ENCODE data around the gene TRABD.

The TRABD gene

DNA sequence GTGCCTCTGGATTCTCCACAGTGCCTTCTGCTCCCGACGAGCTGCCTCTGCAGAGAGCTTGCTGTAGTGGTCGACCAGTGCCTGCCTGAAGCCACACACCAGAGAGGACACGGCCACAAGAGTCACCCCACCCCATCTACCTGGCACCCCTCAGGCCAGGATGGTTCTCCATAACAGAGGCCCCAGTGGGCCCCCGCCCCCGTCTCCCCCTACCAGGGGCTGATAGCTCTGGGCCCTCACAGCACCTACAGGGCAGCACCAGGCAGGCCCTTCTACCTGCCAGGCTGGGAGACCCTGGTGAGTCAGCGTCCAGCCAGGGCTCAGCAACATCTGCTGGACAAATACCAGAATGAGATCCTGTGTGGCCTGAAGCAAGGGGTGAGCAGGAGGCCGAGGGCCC, 36.8 kb downstream of the TRABD start:
- Histone ChIP-seq H3K9me3 (ENCODE audit: control insufficient read depth, insufficient read depth, low read length) (no peaks in the 10 kb centered on the region), H3K27me3 (ENCODE audit: control insufficient read depth, insufficient read depth, low read length) (no peaks in the 10 kb centered on the region), H3K36me3 (ENCODE audit: control insufficient read depth, insufficient read depth, low read length) (peaks cover 56% of the 10 kb centered on the region), H3K4me1 (ENCODE audit: control insufficient read depth, insufficient read depth, low read length) (no peaks in the 10 kb centered on the region), H3K4me3 (ENCODE audit: low read depth, low read length) (no peak overlapping the region), H3K9ac (ENCODE audit: low read depth, low read length) (no peak overlapping the region)

DNA sequence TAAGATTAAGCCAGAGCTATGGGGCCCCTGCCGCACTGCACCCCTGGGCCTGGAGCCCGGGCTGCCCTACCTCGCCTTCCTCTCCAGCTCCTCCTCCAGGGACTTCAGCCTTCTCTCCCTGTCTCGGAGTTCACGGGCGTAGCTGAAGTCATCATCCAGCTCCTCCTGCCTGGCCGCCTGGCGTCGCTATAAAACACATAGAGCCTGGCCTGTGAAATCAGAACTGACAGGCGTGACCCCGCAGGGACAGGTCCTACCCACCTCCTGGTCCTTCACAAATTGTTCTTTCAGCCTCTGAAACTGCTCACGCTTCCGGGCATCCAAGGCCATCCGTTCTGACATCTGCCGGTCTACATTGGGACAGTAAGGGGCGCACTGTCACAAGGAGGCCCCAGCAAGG, 38.4 kb downstream of the TRABD start:
- Histone ChIP-seq H3K4me1 (ENCODE audit: control insufficient read depth, insufficient read depth, low read length) (no peaks in the 10 kb centered on the region), H3K36me3 (ENCODE audit: control insufficient read depth, insufficient read depth, low read length) (peaks cover 40% of the 10 kb centered on the region), H3K9me3 (ENCODE audit: control insufficient read depth, insufficient read depth, low read length) (no peaks in the 10 kb centered on the region), H3K4me3 (ENCODE audit: low read depth, low read length) (no peak overlapping the region), H3K27me3 (ENCODE audit: control insufficient read depth, insufficient read depth, low read length) (no peaks in the 10 kb centered on the region), H3K9ac (ENCODE audit: low read depth, low read length) (no peak overlapping the region)

DNA sequence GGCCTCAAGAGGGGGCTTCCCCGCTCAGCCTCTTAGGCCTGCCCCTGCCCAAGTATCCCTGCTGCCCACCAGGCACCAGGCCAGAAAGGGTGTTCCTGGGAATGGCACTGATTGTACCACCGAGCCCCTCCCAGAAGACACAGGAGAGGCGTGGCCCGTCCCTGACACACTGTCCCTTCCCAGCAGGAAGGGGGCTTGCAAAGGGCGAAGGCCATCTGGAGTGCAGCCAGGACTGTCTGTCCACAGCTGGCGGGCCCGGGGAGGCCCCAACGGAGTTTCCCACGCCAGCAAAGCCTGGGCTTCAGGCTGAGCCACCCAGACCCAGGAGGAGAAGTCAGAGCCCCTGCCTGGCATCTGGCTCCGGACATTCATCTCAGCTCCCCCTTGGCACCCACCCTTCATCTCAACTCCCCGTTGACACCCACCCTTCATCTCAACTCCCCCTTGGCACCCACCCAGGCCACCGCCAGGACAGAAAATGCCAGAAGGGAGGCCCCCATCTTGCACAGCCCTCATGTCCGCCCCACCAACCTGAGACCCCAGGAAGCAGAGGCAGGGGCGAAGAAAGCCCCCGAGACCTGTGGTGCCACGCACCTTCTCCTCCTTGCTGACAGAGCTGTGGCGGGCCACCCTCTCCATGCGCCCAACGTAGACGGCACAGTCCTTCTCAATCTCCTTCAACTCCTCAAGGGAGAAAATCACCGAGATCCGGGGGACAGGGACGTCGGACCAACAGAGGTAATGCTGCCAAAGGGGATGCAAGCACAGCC, 39.7 kb downstream of the TRABD start:
- Histone ChIP-seq H3K36me3 (ENCODE audit: control insufficient read depth, insufficient read depth, low read length) (peaks cover 39% of the 10 kb centered on the region), H3K4me3 (ENCODE audit: low read depth, low read length) (no peak overlapping the region), H3K27me3 (ENCODE audit: control insufficient read depth, insufficient read depth, low read length) (no peaks in the 10 kb centered on the region), H3K9ac (ENCODE audit: low read depth, low read length) (no peak overlapping the region), H3K9me3 (ENCODE audit: control insufficient read depth, insufficient read depth, low read length) (no peaks in the 10 kb centered on the region), H3K4me1 (ENCODE audit: control insufficient read depth, insufficient read depth, low read length) (no peaks in the 10 kb centered on the region)

DNA sequence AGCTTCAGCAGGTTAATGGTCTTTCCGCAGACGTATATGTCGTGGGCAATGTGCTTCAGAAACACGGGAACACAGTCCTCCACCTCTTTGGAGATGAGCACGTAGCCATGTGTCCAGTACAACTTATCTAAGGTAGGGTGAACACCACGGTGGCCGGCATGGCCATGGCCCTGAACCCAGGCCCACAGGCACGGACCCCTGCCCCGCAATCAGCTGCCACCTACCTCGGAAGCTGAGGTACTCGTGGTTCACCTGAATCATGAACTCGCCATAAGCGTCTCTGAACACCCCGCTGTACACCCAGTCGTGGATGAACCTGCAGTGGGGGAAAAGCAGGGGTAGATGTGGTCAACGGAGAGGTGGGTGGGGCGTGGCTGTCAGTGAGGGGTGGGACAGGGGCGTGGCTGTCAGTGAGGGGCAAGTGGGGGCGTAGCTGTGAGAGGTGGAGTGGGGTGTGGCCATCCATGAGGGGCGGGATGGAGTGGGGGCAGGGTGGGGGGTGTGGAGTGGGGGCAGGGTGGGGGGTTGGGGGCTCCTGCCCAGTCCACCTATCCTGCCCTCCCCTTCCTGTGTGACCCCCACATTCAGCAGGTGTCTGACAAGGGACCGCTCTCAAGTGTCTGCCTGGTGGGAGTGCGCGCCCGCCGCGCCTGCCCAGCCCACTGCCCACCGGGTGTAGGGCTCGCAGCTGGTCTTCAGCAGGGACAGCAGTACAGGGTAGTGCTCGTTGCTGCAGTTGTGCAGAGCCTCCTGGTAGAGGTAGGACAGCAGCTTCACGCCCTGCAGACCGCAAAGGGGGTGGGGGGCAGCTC, 40.6 kb downstream of the TRABD start:
- no peaks in the 10 kb centered on the region for H3K4me1 ChIP-seq (ENCODE audit: control insufficient read depth, insufficient read depth, low read length)

DNA sequence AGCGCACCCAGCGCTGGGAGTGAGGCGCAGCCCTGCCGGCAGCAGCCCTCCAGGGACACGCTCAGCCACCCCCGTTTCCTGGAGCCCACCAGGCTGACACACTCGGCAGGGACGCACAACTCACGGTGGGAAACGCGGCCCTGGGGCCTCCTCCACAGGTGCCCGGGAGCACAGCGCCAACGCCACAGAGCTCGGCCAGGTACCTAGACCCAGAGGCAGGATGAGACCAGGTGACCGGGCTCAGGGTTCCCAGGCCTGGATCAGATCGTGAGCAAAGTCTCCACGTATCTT, 41.1 kb downstream of the TRABD start:
- Histone ChIP-seq H3K36me3 (ENCODE audit: control insufficient read depth, insufficient read depth, low read length) (peaks cover 24% of the 10 kb centered on the region), H3K4me3 (ENCODE audit: low read depth, low read length) (no peak overlapping the region), H3K4me1 (ENCODE audit: control insufficient read depth, insufficient read depth, low read length) (no peaks in the 10 kb centered on the region), H3K9me3 (ENCODE audit: control insufficient read depth, insufficient read depth, low read length) (no peaks in the 10 kb centered on the region), H3K27me3 (ENCODE audit: control insufficient read depth, insufficient read depth, low read length) (no peaks in the 10 kb centered on the region), H3K9ac (ENCODE audit: low read depth, low read length) (no peak overlapping the region)

More for the DNA sequence above, 40.6 kb downstream of the TRABD start:
- Histone ChIP-seq H3K36me3 (ENCODE audit: control insufficient read depth, insufficient read depth, low read length) (peaks cover 30% of the 10 kb centered on the region), H3K9me3 (ENCODE audit: control insufficient read depth, insufficient read depth, low read length) (no peaks in the 10 kb centered on the region), H3K4me3 (ENCODE audit: low read depth, low read length) (no peak overlapping the region), H3K9ac (ENCODE audit: low read depth, low read length) (no peak overlapping the region), H3K27me3 (ENCODE audit: control insufficient read depth, insufficient read depth, low read length) (no peaks in the 10 kb centered on the region)

DNA sequence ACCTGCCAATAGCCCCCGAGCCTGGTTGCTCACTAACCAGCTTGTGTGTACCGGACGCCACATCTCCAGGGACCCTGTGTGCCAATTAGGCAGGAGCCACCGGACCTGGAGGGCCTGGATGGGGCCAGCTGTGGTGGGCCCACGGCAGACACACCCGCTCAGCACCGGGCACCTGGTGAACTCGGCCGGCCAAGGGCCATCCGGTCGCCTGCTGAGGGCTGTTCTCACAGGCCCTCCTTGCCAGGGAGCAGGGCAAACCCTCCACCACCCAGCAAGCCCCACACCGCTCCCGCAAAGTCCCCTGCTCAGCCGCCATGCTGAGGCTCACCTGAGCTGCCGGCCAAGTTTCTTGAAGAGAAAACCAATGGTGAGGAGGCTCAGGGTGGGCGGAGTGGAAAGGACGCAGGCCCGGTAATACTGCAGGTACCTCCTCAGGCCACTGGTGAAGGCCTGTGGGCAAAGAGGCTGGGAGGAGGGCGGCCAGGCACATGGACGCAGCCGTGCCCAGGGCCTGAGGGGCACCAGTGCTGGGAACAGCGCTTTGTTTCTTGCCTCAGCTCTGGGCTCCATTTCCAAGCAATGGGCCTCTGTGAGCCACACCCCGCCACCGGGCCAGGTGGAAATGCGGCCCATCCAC, 42.0 kb downstream of the TRABD start:
- no peaks in the 10 kb centered on the region for H3K4me1 ChIP-seq (ENCODE audit: control insufficient read depth, insufficient read depth, low read length)
- H3K4me3 ChIP-seq (ENCODE audit: low read depth, low read length): no peak overlapping the region
- peaks cover 18% of the 10 kb centered on the region for H3K36me3 ChIP-seq (ENCODE audit: control insufficient read depth, insufficient read depth, low read length)

DNA sequence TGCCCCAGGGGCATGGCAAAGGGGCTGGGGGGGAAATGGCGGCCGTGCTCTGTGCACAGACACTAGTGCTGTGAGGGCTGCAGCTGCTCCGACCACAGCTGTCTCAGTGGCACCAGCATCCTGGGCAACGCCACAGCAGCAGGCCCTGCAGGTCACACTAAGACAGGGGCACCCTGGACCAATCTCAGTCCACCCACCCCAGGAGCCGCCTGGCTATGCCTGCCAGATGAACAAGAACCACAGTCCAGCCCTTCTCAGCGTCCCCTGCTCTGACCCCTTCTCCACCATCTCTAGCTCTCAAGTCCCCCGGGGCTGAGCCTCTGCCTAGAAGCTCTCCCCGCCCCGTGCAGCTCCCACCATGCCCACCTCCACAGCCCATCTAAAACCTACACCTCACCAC, 42.7 kb downstream of the TRABD start:
- Histone ChIP-seq H3K9me3 (ENCODE audit: control insufficient read depth, insufficient read depth, low read length) (no peaks in the 10 kb centered on the region), H3K4me3 (ENCODE audit: low read depth, low read length) (no peak overlapping the region), H3K27me3 (ENCODE audit: control insufficient read depth, insufficient read depth, low read length) (no peaks in the 10 kb centered on the region), H3K36me3 (ENCODE audit: control insufficient read depth, insufficient read depth, low read length) (peaks cover 13% of the 10 kb centered on the region), H3K9ac (ENCODE audit: low read depth, low read length) (no peak overlapping the region), H3K4me1 (ENCODE audit: control insufficient read depth, insufficient read depth, low read length) (no peaks in the 10 kb centered on the region)

More for the DNA sequence above, 42.0 kb downstream of the TRABD start:
- Histone ChIP-seq H3K9ac (ENCODE audit: low read depth, low read length) (no peak overlapping the region), H3K9me3 (ENCODE audit: control insufficient read depth, insufficient read depth, low read length) (no peaks in the 10 kb centered on the region), H3K27me3 (ENCODE audit: control insufficient read depth, insufficient read depth, low read length) (no peaks in the 10 kb centered on the region)

DNA sequence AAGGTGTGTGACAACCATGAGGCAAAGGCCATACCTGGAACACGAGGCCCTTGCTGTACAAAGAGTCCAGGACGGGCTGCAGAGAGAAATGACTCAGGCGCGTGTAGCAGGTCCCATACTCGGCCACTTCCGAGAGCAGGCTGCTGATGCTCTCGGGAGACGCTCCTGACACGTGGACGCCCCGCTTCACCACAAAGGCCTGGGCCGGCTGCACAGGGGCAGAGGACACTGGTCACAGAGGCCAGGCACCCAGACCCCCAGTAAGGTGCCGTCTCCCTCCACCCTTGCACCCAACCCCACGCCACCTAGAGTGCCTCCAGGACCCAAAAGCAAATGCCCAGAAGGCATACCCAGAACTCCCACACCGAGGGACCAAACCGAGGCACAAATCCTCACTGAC, 43.7 kb downstream of the TRABD start:
- no peak overlapping the region for H3K9ac ChIP-seq (ENCODE audit: low read depth, low read length)
- peaks cover 8% of the 10 kb centered on the region for H3K36me3 ChIP-seq (ENCODE audit: control insufficient read depth, insufficient read depth, low read length)
- no peaks in the 10 kb centered on the region for H3K4me1 ChIP-seq (ENCODE audit: control insufficient read depth, insufficient read depth, low read length)
- H3K9me3 ChIP-seq (ENCODE audit: control insufficient read depth, insufficient read depth, low read length): no peaks in the 10 kb centered on the region
- H3K4me3 ChIP-seq (ENCODE audit: low read depth, low read length): no peak overlapping the region
- H3K27me3 ChIP-seq (ENCODE audit: control insufficient read depth, insufficient read depth, low read length): no peaks in the 10 kb centered on the region

DNA sequence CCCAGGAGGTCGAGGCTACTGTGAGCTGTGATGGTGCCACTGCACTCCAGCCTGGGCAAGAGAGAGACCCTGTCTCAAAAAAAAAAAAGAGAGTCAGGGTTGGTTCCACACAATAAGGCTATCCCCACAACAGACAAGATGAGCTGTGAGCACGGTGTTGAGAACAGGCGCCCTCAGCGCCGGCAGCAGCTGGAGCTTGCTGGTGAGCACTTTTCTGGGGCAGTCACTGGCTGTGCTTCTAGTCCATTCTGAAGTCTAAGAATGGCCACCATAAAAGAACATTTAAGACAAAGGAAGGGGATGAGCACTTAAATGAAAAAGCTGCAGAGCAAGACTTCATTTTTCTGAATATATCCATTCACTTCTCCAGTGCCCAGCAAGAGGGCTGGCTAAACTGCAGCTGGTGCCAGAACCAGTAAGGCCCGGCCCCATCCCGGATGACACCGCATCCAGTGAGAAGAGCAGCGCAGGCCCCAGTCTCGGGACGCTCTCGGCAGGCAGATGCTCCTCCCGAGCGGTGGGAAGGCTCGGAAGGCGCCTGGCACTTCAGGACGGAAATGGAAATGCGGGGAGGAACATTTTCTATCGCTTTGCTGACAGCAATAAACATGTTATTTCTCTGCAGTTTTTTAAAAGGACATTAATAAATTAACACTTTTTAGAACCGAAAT, 46.9 kb downstream of the TRABD start:
- H3K4me3 ChIP-seq (ENCODE audit: low read depth, low read length): no peak overlapping the region
- H3K4me1 ChIP-seq (ENCODE audit: control insufficient read depth, insufficient read depth, low read length): no peaks in the 10 kb centered on the region
- H3K27me3 ChIP-seq (ENCODE audit: control insufficient read depth, insufficient read depth, low read length): no peaks in the 10 kb centered on the region
- peaks cover 6% of the 10 kb centered on the region for H3K36me3 ChIP-seq (ENCODE audit: control insufficient read depth, insufficient read depth, low read length)
- no peaks in the 10 kb centered on the region for H3K9me3 ChIP-seq (ENCODE audit: control insufficient read depth, insufficient read depth, low read length)
- H3K9ac ChIP-seq (ENCODE audit: low read depth, low read length): no peak overlapping the region

DNA sequence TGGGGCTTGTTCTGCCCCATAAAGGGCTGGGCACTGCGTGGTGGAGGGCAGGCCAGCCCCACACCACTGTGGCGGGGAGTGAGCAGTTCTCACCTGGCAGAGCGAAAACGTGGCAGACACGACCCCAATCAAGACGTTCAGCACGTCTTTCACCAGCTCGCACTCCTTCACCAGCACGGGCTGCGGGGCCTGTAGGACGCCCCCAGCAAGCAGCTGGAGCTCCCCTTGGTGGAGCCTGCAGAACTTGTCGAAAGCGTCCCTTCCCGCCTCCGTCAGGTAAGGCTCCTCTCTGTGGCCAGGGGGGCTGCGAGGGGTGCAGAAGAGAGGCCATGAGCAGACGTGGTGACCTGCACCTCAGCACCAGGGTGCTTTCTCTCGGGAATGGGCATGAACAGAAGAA, 47.5 kb downstream of the TRABD start:
- peaks cover 6% of the 10 kb centered on the region for H3K36me3 ChIP-seq (ENCODE audit: control insufficient read depth, insufficient read depth, low read length)
- no peak overlapping the region for H3K9ac ChIP-seq (ENCODE audit: low read depth, low read length)
- H3K9me3 ChIP-seq (ENCODE audit: control insufficient read depth, insufficient read depth, low read length): no peaks in the 10 kb centered on the region
- no peaks in the 10 kb centered on the region for H3K4me1 ChIP-seq (ENCODE audit: control insufficient read depth, insufficient read depth, low read length)
- no peak overlapping the region for H3K4me3 ChIP-seq (ENCODE audit: low read depth, low read length)
- H3K27me3 ChIP-seq (ENCODE audit: control insufficient read depth, insufficient read depth, low read length): no peaks in the 10 kb centered on the region

DNA sequence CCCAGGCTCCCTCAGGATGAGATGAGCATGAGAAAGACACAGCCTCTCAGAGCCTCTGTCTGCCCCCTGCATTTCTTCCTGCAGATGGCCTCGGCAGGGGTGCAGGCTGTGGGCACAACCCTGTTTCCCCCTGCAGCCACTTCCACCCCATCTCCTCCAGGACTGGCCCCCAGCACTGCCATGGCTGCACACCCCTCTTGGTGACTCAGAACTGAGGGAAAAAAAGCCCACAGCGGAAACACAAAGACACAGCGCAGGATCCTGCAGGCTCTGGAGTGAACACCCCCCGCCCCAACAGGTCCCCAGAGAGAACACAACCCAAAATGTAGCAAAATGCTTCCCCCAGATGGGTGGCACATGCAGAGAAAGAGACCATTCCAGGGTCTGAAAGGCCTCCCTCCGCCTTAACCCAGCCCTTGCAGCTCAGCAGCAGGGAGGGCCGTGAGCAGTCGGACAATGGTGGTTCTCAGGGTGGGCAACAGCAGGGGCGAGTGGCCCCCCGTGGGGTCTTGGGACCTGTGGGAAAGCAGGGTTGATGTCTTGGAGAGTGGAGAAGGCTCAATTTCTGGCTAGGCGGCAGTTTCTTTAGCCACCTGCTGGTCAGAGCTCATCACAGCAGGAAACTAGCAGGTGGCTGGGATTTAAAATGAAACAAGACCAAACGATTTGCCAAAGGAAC, 51.2 kb downstream of the TRABD start:
- no peaks in the 10 kb centered on the region for H3K9me3 ChIP-seq (ENCODE audit: control insufficient read depth, insufficient read depth, low read length)
- peaks cover 3% of the 10 kb centered on the region for H3K36me3 ChIP-seq (ENCODE audit: control insufficient read depth, insufficient read depth, low read length)
- no peak overlapping the region for H3K4me3 ChIP-seq (ENCODE audit: low read depth, low read length)
- H3K9ac ChIP-seq (ENCODE audit: low read depth, low read length): no peak overlapping the region
- no peaks in the 10 kb centered on the region for H3K27me3 ChIP-seq (ENCODE audit: control insufficient read depth, insufficient read depth, low read length)
- H3K4me1 ChIP-seq (ENCODE audit: control insufficient read depth, insufficient read depth, low read length): no peaks in the 10 kb centered on the region
